Uterus (tissue), 2 donors: Measurements from ENCODE around the gene SPNS2.

Source experiments
- CTCF ChIP-seq, 4 experiments: fragments of 200-600 bp in 2 of 4; fragments of 450-650 bp in 2 of 4; sonication (generic) in 2 of 4; IDR thresholded peaks; one replicate each; pipeline ENCODE4 v1.5.1; 2016 to 2019; ENCODE audit warnings: antibody characterized with exemption in 4 of 4, mild to moderate bottlenecking in 2 of 4, moderate library complexity in 1 of 4
- POLR2A ChIP-seq, 2 donors: fragments of 450-650 bp; IDR thresholded peaks; one replicate each; pipeline ENCODE4 v1.6.1; 2016; ENCODE audit warnings: antibody characterized with exemption in 2 of 2, mild to moderate bottlenecking in 1 of 2, moderate library complexity in 1 of 2

- no peak for TF ChIP-seq POLR2A (IDR thresholded peaks at IDR 0.05)
- no peak for TF ChIP-seq CTCF (IDR thresholded peaks at IDR 0.05)
Observed at GRCh38 chr17:4538236-4539002, 39.7 kb downstream of the SPNS2 start.
